HG02623 (cell line): ENCODE data around the gene DOCK4.

Experiments used
- ATAC-seq: cut with Tn5 transposase; IDR thresholded peaks from one replicate; pipeline ENCODE4 v1.9.1; 2021; ENCODE audit warnings: moderate library complexity; ENCODE audit not compliant: unreplicated experiment

The DOCK4 gene

GRCh38 chr7:112116894-112117293 is 89.3 kb downstream of the DOCK4 start:
- no peak for ATAC-seq

- no peak for ATAC-seq
Observed at GRCh38 chr7:112116358-112116757, 89.8 kb downstream of the DOCK4 start.

GRCh38 chr7:112115880-112116279 is 90.3 kb downstream of the DOCK4 start:
- no peak for ATAC-seq

GRCh38 chr7:112113913-112114575 is 92.2 kb downstream of the DOCK4 start:
- no peak for ATAC-seq

- no peak for ATAC-seq
Observed at GRCh38 chr7:112112822-112113255, 93.4 kb downstream of the DOCK4 start.

- no peak for ATAC-seq
Observed at GRCh38 chr7:112110651-112111050, 95.5 kb downstream of the DOCK4 start.

GRCh38 chr7:112110175-112110574 is 96.0 kb downstream of the DOCK4 start:
- ATAC-seq: no peak

- ATAC-seq: no peak
Observed at GRCh38 chr7:112108981-112109380, 97.2 kb downstream of the DOCK4 start.

GRCh38 chr7:112105584-112106530 is 100.3 kb downstream of the DOCK4 start:
- ATAC-seq: no peak

- ATAC-seq: no peak
Observed at GRCh38 chr7:112104120-112104519, 102.1 kb downstream of the DOCK4 start.

- no peak for ATAC-seq
Observed at GRCh38 chr7:112103246-112103645, 103.0 kb downstream of the DOCK4 start.

GRCh38 chr7:112101201-112101846 is 104.9 kb downstream of the DOCK4 start:
- no peak for ATAC-seq

GRCh38 chr7:112097524-112097923 is 108.7 kb downstream of the DOCK4 start:
- no peak for ATAC-seq

GRCh38 chr7:112093409-112093808 is 112.8 kb downstream of the DOCK4 start:
- no peak for ATAC-seq

GRCh38 chr7:112092709-112093395 is 113.3 kb downstream of the DOCK4 start:
- ATAC-seq: no peak

- ATAC-seq: no peak
Observed at GRCh38 chr7:112092306-112092705, 113.9 kb downstream of the DOCK4 start.

- ATAC-seq: no peak
Observed at GRCh38 chr7:112091768-112092167, 114.4 kb downstream of the DOCK4 start.

- ATAC-seq: no peak
Observed at GRCh38 chr7:112089551-112089950, 116.6 kb downstream of the DOCK4 start.

- ATAC-seq: no peak
Observed at GRCh38 chr7:112088484-112089016, 117.6 kb downstream of the DOCK4 start.

GRCh38 chr7:112086496-112087254 is 119.5 kb downstream of the DOCK4 start:
- ATAC-seq: no peak
